ENCODE measurements around the gene SERPIND1. TPM values are rescaled to one million over a fixed set of nuclear protein-coding genes. Genes with fewer than 3 reads are reported as not detected.

The SERPIND1 gene
- total and polyA plus RNA-seq, 10 of the 15 experiments (the other 5 are each of a cell fraction or from before 2014, with no cell fraction given) = 0.08 to 0.85 (median 0.38) TPM; not detected in 1

DNA sequence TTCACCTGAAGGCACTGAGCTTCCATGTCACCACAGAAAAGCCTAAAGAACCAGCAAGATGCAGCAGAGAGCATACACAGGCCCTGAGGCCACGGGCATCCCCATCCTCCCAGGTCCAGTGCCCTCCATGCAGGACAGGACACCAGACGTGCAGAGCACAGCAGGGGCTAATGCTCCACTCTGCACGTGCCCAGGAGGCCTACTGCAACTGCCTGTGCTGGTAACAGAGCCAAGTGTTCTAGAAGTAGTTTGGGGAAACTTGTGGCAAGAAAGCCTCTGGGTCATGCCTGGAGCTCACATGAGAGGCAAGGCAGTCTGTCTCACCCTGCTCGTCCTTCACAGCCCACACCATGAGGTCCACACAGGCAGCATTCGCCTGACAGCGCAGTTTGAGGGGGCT, 30.7 kb downstream of the SERPIND1 start:
- SMC1A ChIA-PET (ENCODE audit: uncharacterized antibody, unreplicated experiment) = no interaction called here
- no TSS peak for BruUV-seq (replicated peaks)
- Histone ChIP-seq H3K27me3 (replicated peaks in 1 of 2; ENCODE audit: control insufficient read depth in 2 of 2, insufficient read depth in 2 of 2, low read length in 1 of 2) (no peaks in the 10 kb centered on the region), H3K9ac (ENCODE audit: control insufficient read depth, insufficient read depth, low read length) (no peak overlapping the region), H3K9me3 (replicated peaks; ENCODE audit: control insufficient read depth, insufficient read depth, low read length) (no peaks in the 10 kb centered on the region), H3K36me3 (ENCODE audit: control insufficient read depth in 2 of 2, insufficient read depth in 2 of 2, low read length in 1 of 2) (peaks cover 12 to 22% of the 10 kb centered on the region in 2 experiments; a peak in 3 of 4 replicates), H2AFZ (ENCODE audit: control insufficient read depth, low read depth, low read length) (no peak overlapping the region), H3K4me1 (ENCODE audit: control insufficient read depth, insufficient read depth, low read length) (no peaks in the 10 kb centered on the region), H3K27ac (ENCODE audit: control insufficient read depth, insufficient read depth) (no peak overlapping the region), H4K20me1 (ENCODE audit: control insufficient read depth, insufficient read depth) (no peaks in the 10 kb centered on the region), H3K79me2 (ENCODE audit: control insufficient read depth, insufficient read depth, low read length) (no peaks in the 10 kb centered on the region), H3K4me2 (ENCODE audit: control insufficient read depth, insufficient read depth) (no peak overlapping the region), H3K4me3 (no peak overlapping the region)
- DNase-seq (ENCODE audit: low read depth, low spot score) (no peak), ATAC-seq (no peak), FAIRE-seq (no peak)
- WGBS (ENCODE audit: insufficient coverage, insufficient replicate concordance, low lambda C conversion rate, missing lambda C conversion rate) = 77% methylated on average over 6 of the region's 6 CpGs
- TF ChIP-seq SP1 (IDR thresholded peaks at IDR 0.05; ENCODE audit: low read depth, low read length) (no peak), GATAD2B (conservative IDR thresholded peaks at IDR 0.05; ENCODE audit: low read depth) (no peak), CBX3 (IDR thresholded peaks at IDR 0.05; ENCODE audit: borderline replicate concordance, low read depth) (no peak), SRF (IDR thresholded peaks at IDR 0.05; ENCODE audit: low read depth in 2 of 2, low read length in 2 of 2) (no peak), NFYA (IDR thresholded peaks at IDR 0.05; ENCODE audit: borderline replicate concordance, low read depth, low read length) (no peak), NBN (IDR thresholded peaks at IDR 0.05) (no peak), TCF7 (IDR thresholded peaks at IDR 0.05; ENCODE audit: borderline replicate concordance) (no peak), EGR1 (IDR thresholded peaks at IDR 0.05; ENCODE audit: borderline replicate concordance in 1 of 2, low read depth in 2 of 2, low read length in 2 of 2) (no peak)
- TF ChIP-seq, protein P1, sequence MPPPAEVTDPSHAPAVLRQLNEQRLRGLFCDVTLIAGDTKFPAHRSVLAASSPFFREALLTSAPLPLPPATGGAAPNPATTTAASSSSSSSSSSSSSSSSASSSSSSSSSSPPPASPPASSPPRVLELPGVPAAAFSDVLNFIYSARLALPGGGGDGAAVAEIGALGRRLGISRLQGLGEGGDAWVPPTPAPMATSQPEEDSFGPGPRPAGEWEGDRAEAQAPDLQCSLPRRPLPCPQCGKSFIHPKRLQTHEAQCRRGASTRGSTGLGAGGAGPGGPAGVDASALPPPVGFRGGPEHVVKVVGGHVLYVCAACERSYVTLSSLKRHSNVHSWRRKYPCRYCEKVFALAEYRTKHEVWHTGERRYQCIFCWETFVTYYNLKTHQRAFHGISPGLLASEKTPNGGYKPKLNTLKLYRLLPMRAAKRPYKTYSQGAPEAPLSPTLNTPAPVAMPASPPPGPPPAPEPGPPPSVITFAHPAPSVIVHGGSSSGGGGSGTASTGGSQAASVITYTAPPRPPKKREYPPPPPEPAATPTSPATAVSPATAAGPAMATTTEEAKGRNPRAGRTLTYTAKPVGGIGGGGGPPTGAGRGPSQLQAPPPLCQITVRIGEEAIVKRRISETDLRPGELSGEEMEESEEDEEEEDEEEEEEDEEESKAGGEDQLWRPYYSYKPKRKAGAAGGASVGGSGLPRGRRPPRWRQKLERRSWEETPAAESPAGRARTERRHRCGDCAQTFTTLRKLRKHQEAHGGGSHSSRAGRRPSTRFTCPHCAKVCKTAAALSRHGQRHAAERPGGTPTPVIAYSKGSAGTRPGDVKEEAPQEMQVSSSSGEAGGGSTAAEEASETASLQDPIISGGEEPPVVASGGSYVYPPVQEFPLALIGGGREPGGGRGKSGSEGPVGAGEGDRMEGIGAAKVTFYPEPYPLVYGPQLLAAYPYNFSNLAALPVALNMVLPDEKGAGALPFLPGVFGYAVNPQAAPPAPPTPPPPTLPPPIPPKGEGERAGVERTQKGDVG (CRISPR knock-in tag; IDR thresholded peaks at IDR 0.05) = no peak
- RAD21 ChIA-PET (ENCODE audit: unreplicated experiment) = no interaction called here
- POLR2A ChIA-PET = no interaction called here
- intact Hi-C loops (cut with micrococcal nuclease; ENCODE audit: unreplicated experiment) = no loop called here
- in situ Hi-C loops (cut with MboI) = no loop called here
- CTCF ChIA-PET = interaction anchor here (0.8 to 1.0 kb wide), 3 partner anchors 27 to 178 kb away, joined by 3 read pairs; partner anchors contain the start of gene LZTR1

Data from GM12878 (cell line).